Gastroesophageal sphincter (tissue), 4 donors: ENCODE results near the gene KIF3C. TPM values are rescaled to one million over a fixed set of nuclear protein-coding genes. Genes with fewer than 3 reads are reported as not detected.
A peak's percentile ranks its signal among the peaks of the same experiment; 100 is the strongest.
"Not testable (repeated sequence)": the region's sequence is repeated elsewhere in the genome, so short reads cannot be mapped to it uniquely, and the experiment has no call there.

Experiments
- ATAC-seq: fragments of 150-250 bp; one replicate; pipeline ENCODE4 v1.9.1; 2016; ENCODE audit warnings: mild to moderate bottlenecking, moderate library complexity
- H3K27ac ChIP-seq, 4 donors: fragments of 200-600 bp; sonication (generic) in 3 of 4; 1 replicate in 3 of 4; 2 replicates in 1 of 4; pipeline ENCODE4 v1.5.1; 2016 to 2019
- H3K27me3 ChIP-seq: fragments of 200-600 bp; sonication (generic); one replicate; pipeline ENCODE4 v1.5.1; 2019
- H3K36me3 ChIP-seq, 2 donors: fragments of 200-600 bp; sonication (generic); one replicate each; pipeline ENCODE4 v1.5.1; 2019; ENCODE audit warnings: control low read depth in 1 of 2
- H3K4me1 ChIP-seq, 3 donors: fragments of 200-600 bp; sonication (generic); 1 replicate in 2 of 3; 2 replicates in 1 of 3; pipeline ENCODE4 v1.5.1; 2016 to 2019; ENCODE audit warnings: control low read depth in 2 of 3
- H3K4me3 ChIP-seq, 2 donors: fragments of 200-600 bp; sonication (generic); one replicate each; pipeline ENCODE4 v1.5.1; 2019; ENCODE audit warnings: mild to moderate bottlenecking in 1 of 2, moderate library complexity in 1 of 2
- H3K9me3 ChIP-seq, 3 donors: fragments of 200-600 bp; sonication (generic); one replicate each; pipeline ENCODE4 v1.5.1; 2017 to 2019; ENCODE audit warnings: control low read depth in 2 of 3
- CTCF ChIP-seq, 4 experiments: fragments of 200-600 bp in 2 of 4; fragments of 450-650 bp in 2 of 4; sonication (generic) in 1 of 4; IDR thresholded peaks; one replicate each; pipeline ENCODE4 v1.5.1; 2017 to 2019; ENCODE audit warnings: antibody characterized with exemption in 4 of 4, mild to moderate bottlenecking in 2 of 4, moderate library complexity in 2 of 4
- EP300 ChIP-seq: sonication (generic); formaldehyde crosslinking; IDR thresholded peaks from one replicate; pipeline ENCODE4 v1.6.1; 2017; ENCODE audit warnings: antibody characterized with exemption, mild to moderate bottlenecking
- POLR2A ChIP-seq, 2 donors: fragments of 450-650 bp; IDR thresholded peaks; one replicate each; pipeline ENCODE4 v1.6.1; 2017; ENCODE audit warnings: antibody characterized with exemption in 2 of 2, mild to moderate bottlenecking in 2 of 2, moderate library complexity in 1 of 2
- POLR2AphosphoS5 ChIP-seq: sonication (generic); formaldehyde crosslinking; IDR thresholded peaks from one replicate; pipeline ENCODE4 v1.6.1; 2017; ENCODE audit warnings: antibody characterized with exemption
- WGBS, 2 donors: methylation state at CpG; one replicate each; pipeline ENCODE4 v1.1.5; 2018; ENCODE audit warnings: low coverage in 1 of 2; 5-methylcytosine and 5-hydroxymethylcytosine counted together
- total RNA-seq, 4 donors: library from RNA; depleted of rRNA; stranded (reverse); fragments of >200 nt; gene quantifications; one replicate each; pipeline ENCODE4 v1.1.0, GENCODE V29; 2016

KIF3C gene
- total RNA-seq, 4 donors from 2014 or later = 5.9 to 14.6 (median 10.2) TPM

GRCh38 chr2:26008095-26008494 is 25.8 kb upstream of the KIF3C start:
- H3K27ac ChIP-seq = no peak overlapping the region
- 100% methylated on average over 1 of the region's 1 CpG; no CpG with 5 or more reads in 1 of the 2 donors for WGBS, 2 donors

GRCh38 chr2:26002632-26003310 is 20.5 kb upstream of the KIF3C start:
- Histone ChIP-seq H3K36me3 (no peaks in the 10 kb centered on the region), H3K27me3 (no peaks in the 10 kb centered on the region), H3K9me3 (no peaks in the 10 kb centered on the region), H3K4me1 (peaks cover 9 to 34% (median 11%) of the 10 kb centered on the region in 3 donors), H3K4me3 (no peak overlapping the region), H3K27ac (peak overlapping the region in 3 of 4 donors; percentile 43 to 77 (median 69))
- 70 to 80% methylated on average over 7 to 8 of the region's 9 CpGs for WGBS, 2 donors
- TF ChIP-seq CTCF (IDR thresholded peaks at IDR 0.05) (no peak), EP300 (no peak), POLR2A (IDR thresholded peaks at IDR 0.05) (no peak), POLR2AphosphoS5 (no peak)
- ATAC-seq = peak; percentile 59

More at GRCh38 chr2:26008095-26008494, 25.8 kb upstream of the KIF3C start:
- Histone ChIP-seq H3K36me3 (no peaks in the 10 kb centered on the region), H3K27me3 (no peaks in the 10 kb centered on the region), H3K4me3 (no peak overlapping the region), H3K4me1 (peaks cover 0 to 4% (median 0%) of the 10 kb centered on the region in 3 donors), H3K9me3 (no peaks in the 10 kb centered on the region)
- TF ChIP-seq POLR2AphosphoS5 (no peak), CTCF (IDR thresholded peaks at IDR 0.05) (no peak), EP300 (no peak), POLR2A (IDR thresholded peaks at IDR 0.05) (no peak)
- ATAC-seq = no peak

- peak overlapping the region; percentile 6 to 77 (median 66) for H3K27ac ChIP-seq
Measured at GRCh38 chr2:26001743-26002351, 19.6 kb upstream of the KIF3C start.

GRCh38 chr2:26000561-26001082 is 18.3 kb upstream of the KIF3C start:
- no peak overlapping the region for H3K4me3 ChIP-seq
- ATAC-seq = no peak
- WGBS, 2 donors = 52 to 53% methylated on average over 3 to 5 of the region's 5 CpGs
- TF ChIP-seq POLR2A (IDR thresholded peaks at IDR 0.05) = no peak
- no peak for TF ChIP-seq CTCF (IDR thresholded peaks at IDR 0.05)
- TF ChIP-seq POLR2AphosphoS5 = no peak
- no peak for TF ChIP-seq EP300
- no peak overlapping the region for H3K27ac ChIP-seq
- H3K4me1 ChIP-seq = peaks cover 9 to 34% (median 11%) of the 10 kb centered on the region in 3 donors
- H3K9me3 ChIP-seq = no peaks in the 10 kb centered on the region
- H3K36me3 ChIP-seq = no peaks in the 10 kb centered on the region
- no peaks in the 10 kb centered on the region for H3K27me3 ChIP-seq

More at GRCh38 chr2:26001743-26002351, 19.6 kb upstream of the KIF3C start:
- Histone ChIP-seq H3K4me1 (peaks cover 9 to 34% (median 11%) of the 10 kb centered on the region in 3 donors), H3K27me3 (no peaks in the 10 kb centered on the region), H3K9me3 (no peaks in the 10 kb centered on the region), H3K4me3 (no peak overlapping the region), H3K36me3 (no peaks in the 10 kb centered on the region)
- TF ChIP-seq POLR2AphosphoS5 (no peak), EP300 (no peak), POLR2A (IDR thresholded peaks at IDR 0.05) (no peak), CTCF (IDR thresholded peaks at IDR 0.05) (no peak)
- 0 to 12% methylated on average over 2 to 3 of the region's 4 CpGs for WGBS, 2 donors
- ATAC-seq = peak; percentile 72

GRCh38 chr2:25999406-25999805 is 17.1 kb upstream of the KIF3C start:
- H3K27ac ChIP-seq, H3K27me3 ChIP-seq, H3K36me3 ChIP-seq, H3K4me3 ChIP-seq, ATAC-seq, H3K9me3 ChIP-seq: not testable (repeated sequence)
- H3K4me1 ChIP-seq = peaks cover 9 to 34% (median 11%) of the 10 kb centered on the region in 3 donors
- WGBS, 2 donors = 67 to 84% methylated on average over 2 to 7 of the region's 7 CpGs

GRCh38 chr2:25998816-25999383 is 16.6 kb upstream of the KIF3C start:
- not testable (repeated sequence) for H3K27ac ChIP-seq, H3K9me3 ChIP-seq, ATAC-seq, H3K27me3 ChIP-seq, H3K36me3 ChIP-seq, H3K4me3 ChIP-seq
- peaks cover 9 to 34% (median 11%) of the 10 kb centered on the region in 3 donors for H3K4me1 ChIP-seq
- WGBS, 2 donors = 98 to 99% methylated on average over 10 to 11 of the region's 13 CpGs
